DMS79 treated with DMSO at 0.1 percent for 48 hours (cell line): ENCODE measurements around the gene PPP2R2C.

Source experiments
- DNase-seq: peaks from one replicate; lab custom pipeline; 2025; lab: John Stamatoyannopoulos, UW

The PPP2R2C gene

GRCh38 chr4:6282314-6282771 is 190.1 kb downstream of the PPP2R2C start:
- DNase-seq, result no peak

- no peak for DNase-seq
Measured at GRCh38 chr4:6281436-6282313, 190.7 kb downstream of the PPP2R2C start.

GRCh38 chr4:6280365-6280996 is 191.9 kb downstream of the PPP2R2C start:
- DNase-seq, result no peak

- DNase-seq, result no peak
Measured at GRCh38 chr4:6279582-6280289, 192.7 kb downstream of the PPP2R2C start.

- DNase-seq, result no peak
Measured at GRCh38 chr4:6278801-6279197, 193.6 kb downstream of the PPP2R2C start.

GRCh38 chr4:6277935-6278800 is 194.2 kb downstream of the PPP2R2C start:
- DNase-seq, result no peak

GRCh38 chr4:6277139-6277802 is 195.1 kb downstream of the PPP2R2C start:
- DNase-seq, result no peak

- no peak for DNase-seq
Measured at GRCh38 chr4:6275898-6276806, 196.3 kb downstream of the PPP2R2C start.

- no peak for DNase-seq
Measured at GRCh38 chr4:6275351-6275750, 197.1 kb downstream of the PPP2R2C start.

- no peak for DNase-seq
Measured at GRCh38 chr4:6273661-6273990, 198.8 kb downstream of the PPP2R2C start.

- DNase-seq, result no peak
Measured at GRCh38 chr4:6272863-6273660, 199.4 kb downstream of the PPP2R2C start.

- no peak for DNase-seq
Measured at GRCh38 chr4:6271701-6272465, 200.5 kb downstream of the PPP2R2C start.

GRCh38 chr4:6271206-6271605 is 201.2 kb downstream of the PPP2R2C start:
- no peak for DNase-seq

- DNase-seq, result no peak
Measured at GRCh38 chr4:6270636-6271121, 201.7 kb downstream of the PPP2R2C start.
